GM23338 (cell line): Measurements from ENCODE around the gene MRFAP1. TPM values are rescaled to one million over a fixed set of nuclear protein-coding genes. Genes with fewer than 3 reads are reported as not detected.

Source experiments
- ATAC-seq: fragments of 200-7000 bp; cut with Tn5 transposase; 3 replicates; pipeline ENCODE4 v1.9.1; 2020
- DNase-seq: peaks from one replicate; pipeline ENCODE4 v3.0.0-alpha.2; 2015; ENCODE audit warnings: low spot score
- H2AFZ ChIP-seq: fragments of 200-600 bp; sonication (generic); 2 replicates; pipeline ENCODE4 v1.8.0; 2016; ENCODE audit warnings: antibody characterized with exemption, mild to moderate bottlenecking, moderate library complexity
- H3F3A ChIP-seq: fragments of 200-600 bp; sonication (generic); replicated peaks from 2 replicates; pipeline ENCODE4 v1.8.0; 2017; ENCODE audit warnings: antibody characterized with exemption, mixed run types, low read depth
- H3K27ac ChIP-seq: fragments of 200-600 bp; sonication (generic); 2 replicates; pipeline ENCODE4 v1.6.1; 2016; ENCODE audit warnings: low read depth
- H3K27me3 ChIP-seq: fragments of 200-600 bp; sonication (generic); 2 replicates; pipeline ENCODE4 v1.8.0; 2016; ENCODE audit warnings: mild to moderate bottlenecking, mixed run types, moderate library complexity; ENCODE audit not compliant: insufficient read depth
- H3K36me3 ChIP-seq: fragments of 200-600 bp; sonication (generic); 2 replicates; pipeline ENCODE4 v1.8.0; 2016; ENCODE audit warnings: mild to moderate bottlenecking; ENCODE audit not compliant: insufficient read depth
- H3K4me1 ChIP-seq: fragments of 200-600 bp; sonication (generic); 2 replicates; pipeline ENCODE4 v1.8.0; 2016; ENCODE audit warnings: mild to moderate bottlenecking, moderate library complexity; ENCODE audit not compliant: insufficient read depth
- H3K4me2 ChIP-seq: fragments of 200-600 bp; sonication (generic); 2 replicates; pipeline ENCODE4 v1.7.1; 2017; ENCODE audit warnings: mixed run types
- H3K4me3 ChIP-seq: fragments of 200-600 bp; sonication (generic); 2 replicates; pipeline ENCODE4 v1.6.1; 2016; ENCODE audit warnings: mixed run types
- H3K79me2 ChIP-seq: fragments of 200-600 bp; sonication (generic); replicated peaks from 2 replicates; pipeline ENCODE4 v1.8.0; 2017; ENCODE audit warnings: mild to moderate bottlenecking; ENCODE audit not compliant: insufficient read depth
- H3K9me2 ChIP-seq: fragments of 200-600 bp; sonication (generic); 2 replicates; pipeline ENCODE4 v1.8.0; 2017; ENCODE audit not compliant: insufficient read depth
- H4K20me1 ChIP-seq: fragments of 200-600 bp; sonication (generic); replicated peaks from 2 replicates; pipeline ENCODE4 v1.8.0; 2017; ENCODE audit warnings: mild to moderate bottlenecking; ENCODE audit not compliant: insufficient read depth
- H3K27ac Mint-ChIP-seq: 2 replicates; pipeline ENCODE4 v1.8.0; 2020; ENCODE audit warnings: inconsistent platforms, mild to moderate bottlenecking, moderate library complexity, mixed read lengths
- H3K27me3 Mint-ChIP-seq: 3 replicates; pipeline ENCODE4 v1.8.0; 2022; ENCODE audit warnings: low read depth, mild to moderate bottlenecking, moderate library complexity, mixed read lengths, inconsistent platforms; ENCODE audit not compliant: insufficient read depth, poor library complexity
- H3K36me3 Mint-ChIP-seq: 3 replicates; pipeline ENCODE4 v1.8.0; 2021; ENCODE audit warnings: low read depth, mild to moderate bottlenecking, inconsistent platforms, moderate library complexity, mixed read lengths
- H3K4me1 Mint-ChIP-seq: 3 replicates; pipeline ENCODE4 v1.8.0; 2020; ENCODE audit warnings: mild to moderate bottlenecking, inconsistent platforms, mixed read lengths
- H3K4me3 Mint-ChIP-seq: 3 replicates; pipeline ENCODE4 v1.8.0; 2021; ENCODE audit warnings: moderate library complexity, mild to moderate bottlenecking, inconsistent platforms, mixed read lengths
- H3K9me3 Mint-ChIP-seq: 3 replicates; pipeline ENCODE4 v1.8.0; 2020; ENCODE audit warnings: moderate library complexity, mild to moderate bottlenecking, inconsistent platforms, mixed read lengths
- ETS1 ChIP-seq: IDR thresholded peaks from 2 replicates; pipeline ENCODE4 v1.6.1; 2016; ENCODE audit warnings: antibody characterized with exemption
- EZH2 ChIP-seq: fragments of 200-600 bp; sonication (generic); IDR thresholded peaks from one replicate; pipeline ENCODE4 v1.8.0; 2017; ENCODE audit warnings: antibody characterized with exemption, mild to moderate bottlenecking, low read depth; ENCODE audit not compliant: unreplicated experiment
- JUNB ChIP-seq: IDR thresholded peaks from one replicate; pipeline ENCODE4 v1.6.1; 2016; ENCODE audit warnings: antibody characterized with exemption; ENCODE audit not compliant: unreplicated experiment
- NANOG ChIP-seq: IDR thresholded peaks from 2 replicates; pipeline ENCODE4 v1.6.1; 2016; ENCODE audit warnings: antibody characterized with exemption, borderline replicate concordance
- POLR2AphosphoS5 ChIP-seq: IDR thresholded peaks from 2 replicates; pipeline ENCODE4 v1.6.1; 2016; ENCODE audit warnings: antibody characterized with exemption, low read depth
- REST ChIP-seq: IDR thresholded peaks from one replicate; pipeline ENCODE4 v1.6.1; 2018; ENCODE audit warnings: antibody characterized with exemption; ENCODE audit not compliant: unreplicated experiment
- ZNF331 ChIP-seq: fragments of 250-450 bp; sonication (Bioruptor Pico); IDR thresholded peaks from 2 replicates; pipeline ENCODE4 v1.5.0; 2020; ENCODE audit warnings: low read depth, mild to moderate bottlenecking, moderate library complexity
- ZNF462 ChIP-seq: fragments of 250-450 bp; sonication (Bioruptor Pico); IDR thresholded peaks from 2 replicates; pipeline ENCODE4 v1.5.0; 2020; ENCODE audit warnings: mild to moderate bottlenecking, moderate library complexity
- polyA plus RNA-seq: library from polyadenylated mRNA; unstranded; fragments of >200 nt; fragmentation: Nextera tagmentation; extraction: Ambion mirVana; gene quantifications from 2 replicates; pipeline ENCODE4 v1.2.1, GENCODE V29; 2016
- total RNA-seq: library from RNA; depleted of rRNA; stranded (reverse); fragments of >200 nt; shearing (Covaris generic); gene quantifications from 2 replicates; pipeline ENCODE4 v1.2.3, GENCODE V29; 2014

MRFAP1 gene
- total and polyA plus RNA-seq, 2 experiments from 2014 or later, result 154 to 288 TPM

GRCh38 chr4:6610856-6611430, 29.5 kb upstream of the MRFAP1 start:
- Histone ChIP-seq H3K27ac (no peak overlapping the region), H3K4me1 (no peaks in the 10 kb centered on the region), H3K36me3 (no peaks in the 10 kb centered on the region), H3K9me2 (no peaks in the 10 kb centered on the region), H4K20me1 (no peaks in the 10 kb centered on the region), H3K27me3 (no peaks in the 10 kb centered on the region), H3K4me2 (no peak overlapping the region), H3K79me2 (no peaks in the 10 kb centered on the region), H3K4me3 (no peak overlapping the region), H2AFZ (no peak overlapping the region), H3F3A (no peaks in the 10 kb centered on the region)
- Mint-ChIP-seq H3K36me3 (peaks cover 8% of the 10 kb centered on the region; the same call in 2 of the 3 replicates), H3K27ac (no peak overlapping the region), H3K4me1 (no peaks in the 10 kb centered on the region; the same call in 2 of the 3 replicates), H3K4me3 (no peak overlapping the region), H3K9me3 (no peaks in the 10 kb centered on the region), H3K27me3 (peaks cover 11% of the 10 kb centered on the region)
- TF ChIP-seq JUNB, result no peak
- TF ChIP-seq ZNF462, result no peak
- TF ChIP-seq ZNF331 (CRISPR knock-in tag), result no peak
- TF ChIP-seq ETS1, result no peak
- TF ChIP-seq NANOG, result no peak
- TF ChIP-seq REST, result no peak
- no peak for TF ChIP-seq POLR2AphosphoS5
- no peak for TF ChIP-seq EZH2
- ATAC-seq (no peak), DNase-seq (no peak)
